Activated T-cell treated with anti-CD3 and anti-CD28 coated beads, Interleukin-2, amount 50 U/mL, for 48 hours (primary cell): ENCODE data around the gene APOBEC3H.
"Not testable (repeated sequence)": the region's sequence is repeated elsewhere in the genome, so short reads cannot be mapped to it uniquely, and the experiment has no call there.

ENCODE experiments used
- DNase-seq, 2 experiments: peaks; one replicate each; pipeline ENCODE4 v3.0.0-alpha.2; 2020

Gene APOBEC3H

GRCh38 chr22:39097098-39098020, at the start of gene APOBEC3H:
Gene APOBEC3H, plus strand, starts transcription at chr22:39097244. Its CDS starts 3,035 bp downstream, at chr22:39100279.
- peak; percentile 55 to 65 for DNase-seq

GRCh38 chr22:39049486-39049885, 47.6 kb upstream of the APOBEC3H start:
- DNase-seq = not testable (repeated sequence)

- not testable (repeated sequence) for DNase-seq
Observed at GRCh38 chr22:39051844-39052495, 45.1 kb upstream of the APOBEC3H start.

- DNase-seq = no peak
Observed at GRCh38 chr22:39055658-39056057, 41.4 kb upstream of the APOBEC3H start.

- not testable (repeated sequence) for DNase-seq
Observed at GRCh38 chr22:39061290-39061689, 35.8 kb upstream of the APOBEC3H start.

GRCh38 chr22:39061951-39062350, 35.1 kb upstream of the APOBEC3H start:
- not testable (repeated sequence) for DNase-seq

- DNase-seq = not testable (repeated sequence)
Observed at GRCh38 chr22:39063904-39064303, 33.1 kb upstream of the APOBEC3H start.

- DNase-seq = not testable (repeated sequence)
Observed at GRCh38 chr22:39066442-39067276, 30.4 kb upstream of the APOBEC3H start.

GRCh38 chr22:39068033-39068785, 28.8 kb upstream of the APOBEC3H start:
- DNase-seq = no peak

- DNase-seq = no peak
Observed at GRCh38 chr22:39070186-39070585, 26.9 kb upstream of the APOBEC3H start.

GRCh38 chr22:39072581-39072981, 24.5 kb upstream of the APOBEC3H start:
- not testable (repeated sequence) for DNase-seq

- no peak for DNase-seq
Observed at GRCh38 chr22:39073981-39074380, 23.1 kb upstream of the APOBEC3H start.

GRCh38 chr22:39076155-39077025, 20.7 kb upstream of the APOBEC3H start:
- peak in 1 of 2 experiments; percentile 44 for DNase-seq

GRCh38 chr22:39077026-39077840, 19.8 kb upstream of the APOBEC3H start, which contains the start of gene APOBEC3G:
Gene APOBEC3G, plus strand, starts transcription at chr22:39077275. Its CDS starts 87 bp downstream, at chr22:39077362.
- DNase-seq = peak; percentile 71 to 75

GRCh38 chr22:39077912-39078311, 19.1 kb upstream of the APOBEC3H start:
- not testable (repeated sequence) for DNase-seq

- DNase-seq = no peak
Observed at GRCh38 chr22:39078329-39078728, 18.7 kb upstream of the APOBEC3H start.

GRCh38 chr22:39079054-39079637, 17.9 kb upstream of the APOBEC3H start:
- not testable (repeated sequence) for DNase-seq

GRCh38 chr22:39080052-39080762, 16.8 kb upstream of the APOBEC3H start:
- no peak for DNase-seq

GRCh38 chr22:39081016-39081415, 16.0 kb upstream of the APOBEC3H start:
- DNase-seq = no peak
